ENCODE results near the gene GPR153. TPM values are rescaled to one million over a fixed set of nuclear protein-coding genes. Genes with fewer than 3 reads are reported as not detected.
A peak's percentile ranks its signal among the peaks of the same experiment; 100 is the strongest.

Gene GPR153
- total RNA-seq, 6 experiments from 2014 or later, result 1.5 to 34.6 (median 6.6) TPM

DNA sequence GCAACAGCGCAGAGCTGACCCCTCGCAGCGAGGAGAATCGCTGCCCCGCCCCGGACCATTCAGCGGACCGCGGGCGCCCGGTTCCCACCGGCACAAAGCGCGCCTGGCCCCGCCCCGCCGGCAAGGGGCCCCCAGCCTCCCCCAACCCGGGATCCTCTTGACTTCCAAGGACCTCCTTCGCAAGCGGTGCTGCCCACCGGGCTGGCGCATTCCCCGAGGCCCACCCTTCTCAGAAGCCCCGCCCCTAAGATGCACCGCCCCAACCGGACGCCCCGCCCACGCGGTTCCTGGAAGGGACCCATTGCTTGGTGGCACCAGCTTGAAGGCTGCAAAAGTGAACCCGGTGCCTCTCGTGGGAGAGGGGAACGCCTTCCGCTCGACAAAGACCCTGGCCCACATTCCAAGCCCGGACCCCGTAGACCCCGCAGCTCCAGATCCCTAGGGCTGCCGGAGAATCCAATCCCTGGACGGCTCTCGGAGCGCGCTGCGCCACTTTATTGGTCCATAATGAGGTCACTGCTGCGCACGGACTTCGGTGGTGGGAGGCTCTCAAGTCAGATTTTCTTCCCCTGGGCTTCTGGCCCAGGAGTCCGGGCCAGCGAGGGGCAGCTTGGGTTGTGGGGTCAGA lies 14.9 kb downstream of the GPR153 start:
- DNase-seq (peak in 2 of 3 donors; percentile 56 to 67), ATAC-seq (no peak)
- H3K27ac ChIP-seq, result no peak overlapping the region
- no peak overlapping the region for H3K4me3 ChIP-seq
- peaks cover 3 to 39% of the 10 kb centered on the region in 2 donors for H3K27me3 ChIP-seq
- H3K36me3 ChIP-seq, result no peaks in the 10 kb centered on the region
- TF ChIP-seq POLR2A (IDR thresholded peaks at IDR 0.05) (no peak), CTCF (IDR thresholded peaks at IDR 0.05) (no peak)
- intact Hi-C loops (cut with DNase I), result loop anchor here (5.0 to 10.0 kb wide), 5 partner anchors 96 to 191 kb away; partner anchors contain the start of gene ESPN (in 1 of the 2)
- WGBS (ENCODE audit: insufficient coverage, low coverage, low lambda C conversion rate, missing lambda C conversion rate), result 0% methylated on average over 4 of the region's 49 CpGs
- H3K9me3 ChIP-seq, result no peaks in the 10 kb centered on the region
- peaks cover 0 to 25% (median 0%) of the 10 kb centered on the region in 4 donors for H3K4me1 ChIP-seq

DNA sequence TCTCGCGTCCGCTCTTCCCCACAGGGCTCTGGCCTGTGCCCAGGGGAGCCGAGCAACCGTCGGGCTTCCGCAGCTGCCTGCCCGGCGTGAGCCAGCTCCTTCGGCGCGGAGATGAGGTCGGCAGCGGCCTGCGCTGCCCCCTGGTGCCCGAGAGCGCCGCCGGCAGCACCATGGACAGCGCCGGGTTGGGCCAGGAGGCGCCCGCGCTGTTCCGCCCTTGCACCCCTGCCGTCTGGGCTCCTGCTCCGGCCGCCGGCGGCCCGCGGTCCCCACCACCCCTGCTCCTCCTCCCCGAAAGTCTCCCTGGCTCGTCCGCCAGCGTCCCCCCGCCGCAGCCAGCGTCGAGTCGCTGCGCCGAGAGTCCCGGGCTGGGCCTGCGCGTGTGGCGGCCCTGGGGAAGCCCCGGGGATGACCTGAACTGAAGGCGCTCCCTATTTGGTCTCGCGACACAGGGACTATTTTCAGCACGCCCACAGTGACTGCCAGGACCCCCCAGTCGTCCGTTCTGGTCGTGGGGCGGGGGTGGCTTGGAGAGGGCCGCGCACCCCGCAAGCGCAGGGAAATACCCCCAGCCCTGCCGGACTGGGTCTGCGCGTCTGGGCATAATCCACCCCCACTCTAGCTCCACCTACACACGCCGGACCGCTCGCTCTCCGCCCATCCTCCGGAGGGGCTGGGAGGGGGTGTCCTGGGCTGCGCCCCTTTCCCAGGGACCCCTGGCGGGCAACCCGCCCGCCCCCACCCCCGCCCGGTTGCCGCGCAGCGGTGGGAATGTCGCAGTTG lies 15.6 kb downstream of the GPR153 start:
- H3K4me1 ChIP-seq, result peaks cover 0 to 25% (median 0%) of the 10 kb centered on the region in 4 donors
- intact Hi-C loops (cut with DNase I), result loop anchor here (5.0 to 10.0 kb wide), 5 partner anchors 97 to 190 kb away; partner anchors contain the start of gene ESPN (in 1 of the 2)
- H3K27me3 ChIP-seq, result peaks cover 5 to 41% of the 10 kb centered on the region in 2 donors
- TF ChIP-seq POLR2A (IDR thresholded peaks at IDR 0.05), result no peak
- TF ChIP-seq CTCF (IDR thresholded peaks at IDR 0.05), result peak; percentile 69 to 88 (median 76)
- no peak overlapping the region for H3K27ac ChIP-seq
- H3K4me3 ChIP-seq, result no peak overlapping the region
- no peaks in the 10 kb centered on the region for H3K36me3 ChIP-seq
- peak; percentile 79 to 81 (median 80) for DNase-seq
- no peaks in the 10 kb centered on the region for H3K9me3 ChIP-seq
- peak; percentile 76 to 92 (median 84) for ATAC-seq
- 4% methylated on average over 40 of the region's 79 CpGs for WGBS (ENCODE audit: insufficient coverage, low coverage, low lambda C conversion rate, missing lambda C conversion rate)

- TF ChIP-seq POLR2A (IDR thresholded peaks at IDR 0.05), result no peak
- no peak for TF ChIP-seq CTCF (IDR thresholded peaks at IDR 0.05)
- Histone ChIP-seq H3K27ac (no peak overlapping the region), H3K4me3 (no peak overlapping the region), H3K27me3 (peaks cover 5 to 41% of the 10 kb centered on the region in 2 donors), H3K36me3 (no peaks in the 10 kb centered on the region), H3K9me3 (no peaks in the 10 kb centered on the region), H3K4me1 (peaks cover 0 to 25% (median 0%) of the 10 kb centered on the region in 4 donors)
- DNase-seq (peak in 2 of 3 donors; percentile 42 to 44), ATAC-seq (no peak)
- intact Hi-C loops (cut with DNase I), result loop anchor here (5.0 to 10.0 kb wide), 6 partner anchors 98 to 192 kb away; partner anchors contain the start of gene ESPN (in 1 of the 2)
- WGBS (ENCODE audit: insufficient coverage, low coverage, low lambda C conversion rate, missing lambda C conversion rate), result 6% methylated on average over 11 of the region's 24 CpGs
Measured at GRCh38 chr1:6244401-6245049, 16.4 kb downstream of the GPR153 start.

GRCh38 chr1:6243993-6244392 lies 16.9 kb downstream of the GPR153 start, which contains the start of gene HES3:
Gene HES3 (plus strand): TSS chr1:6244179. CDS start chr1:6244366, 187 bp downstream.
- ATAC-seq, result no peak
- no peak within 1 kb of the TSS for H3K4me3 ChIP-seq
- peaks cover 5 to 41% of the 10 kb centered on the region in 2 donors for H3K27me3 ChIP-seq
- peaks cover 0 to 24% (median 0%) of the 10 kb centered on the region in 4 donors for H3K4me1 ChIP-seq
- no peak within 1 kb of the TSS for H3K27ac ChIP-seq
- no peaks in the 10 kb centered on the region for H3K36me3 ChIP-seq
- WGBS (ENCODE audit: insufficient coverage, low coverage, low lambda C conversion rate, missing lambda C conversion rate), result 4% methylated on average over 5 of the region's 16 CpGs
- H3K9me3 ChIP-seq, result no peaks in the 10 kb centered on the region
- intact Hi-C loops (cut with DNase I), result loop anchor here (5.0 to 10.0 kb wide), 3 partner anchors 181 to 192 kb away; partner anchors contain the start of gene ESPN (in 1 of the 2)
- no peak for TF ChIP-seq POLR2A (IDR thresholded peaks at IDR 0.05)
- no peak for TF ChIP-seq CTCF (IDR thresholded peaks at IDR 0.05)
- DNase-seq, result peak in 1 of 3 donors; percentile 41
